IPS DF 6.9 (cell line): ENCODE data around the gene ARHGAP12.
"Not testable (repeated sequence)": the region's sequence is repeated elsewhere in the genome, so short reads cannot be mapped to it uniquely, and the experiment has no call there.

ENCODE experiments used
- DNase-seq: peaks from one replicate; pipeline ENCODE4 v3.0.0-alpha.2; 2013; ENCODE audit warnings: low read depth, low spot score
- H3K27ac ChIP-seq: one replicate; pipeline ENCODE4 v1.5.1; 2013; ENCODE audit warnings: low read length, control low read depth
- H3K27me3 ChIP-seq: 2 replicates; pipeline ENCODE4 v1.6.1; 2013; ENCODE audit warnings: mild to moderate bottlenecking, low read length; ENCODE audit not compliant: control insufficient read depth, insufficient read depth
- H3K36me3 ChIP-seq: 2 replicates; pipeline ENCODE4 v1.6.1; 2013; ENCODE audit warnings: low read length; ENCODE audit not compliant: control insufficient read depth, insufficient read depth
- H3K4me1 ChIP-seq: 2 replicates; pipeline ENCODE4 v1.6.1; 2013; ENCODE audit warnings: low read length; ENCODE audit not compliant: control insufficient read depth, insufficient read depth
- H3K4me3 ChIP-seq: 2 replicates; pipeline ENCODE4 v1.5.1; 2013; ENCODE audit warnings: mild to moderate bottlenecking, low read length
- H3K9me3 ChIP-seq: 2 replicates; pipeline ENCODE4 v1.6.1; 2013; ENCODE audit warnings: low read length, inconsistent platforms; ENCODE audit not compliant: control insufficient read depth, insufficient read depth
- WGBS: extraction: QIAGEN DNeasy Blood & Tissue Kit; methylation state at CpG from one replicate; pipeline ENCODE4 v1.1.7; 2013; ENCODE audit warnings: mixed read lengths, missing lambda C conversion rate; ENCODE audit not compliant: insufficient read length, insufficient coverage; 5-methylcytosine and 5-hydroxymethylcytosine counted together

Gene ARHGAP12, protein sequence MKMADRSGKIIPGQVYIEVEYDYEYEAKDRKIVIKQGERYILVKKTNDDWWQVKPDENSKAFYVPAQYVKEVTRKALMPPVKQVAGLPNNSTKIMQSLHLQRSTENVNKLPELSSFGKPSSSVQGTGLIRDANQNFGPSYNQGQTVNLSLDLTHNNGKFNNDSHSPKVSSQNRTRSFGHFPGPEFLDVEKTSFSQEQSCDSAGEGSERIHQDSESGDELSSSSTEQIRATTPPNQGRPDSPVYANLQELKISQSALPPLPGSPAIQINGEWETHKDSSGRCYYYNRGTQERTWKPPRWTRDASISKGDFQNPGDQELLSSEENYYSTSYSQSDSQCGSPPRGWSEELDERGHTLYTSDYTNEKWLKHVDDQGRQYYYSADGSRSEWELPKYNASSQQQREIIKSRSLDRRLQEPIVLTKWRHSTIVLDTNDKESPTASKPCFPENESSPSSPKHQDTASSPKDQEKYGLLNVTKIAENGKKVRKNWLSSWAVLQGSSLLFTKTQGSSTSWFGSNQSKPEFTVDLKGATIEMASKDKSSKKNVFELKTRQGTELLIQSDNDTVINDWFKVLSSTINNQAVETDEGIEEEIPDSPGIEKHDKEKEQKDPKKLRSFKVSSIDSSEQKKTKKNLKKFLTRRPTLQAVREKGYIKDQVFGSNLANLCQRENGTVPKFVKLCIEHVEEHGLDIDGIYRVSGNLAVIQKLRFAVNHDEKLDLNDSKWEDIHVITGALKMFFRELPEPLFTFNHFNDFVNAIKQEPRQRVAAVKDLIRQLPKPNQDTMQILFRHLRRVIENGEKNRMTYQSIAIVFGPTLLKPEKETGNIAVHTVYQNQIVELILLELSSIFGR

DNA sequence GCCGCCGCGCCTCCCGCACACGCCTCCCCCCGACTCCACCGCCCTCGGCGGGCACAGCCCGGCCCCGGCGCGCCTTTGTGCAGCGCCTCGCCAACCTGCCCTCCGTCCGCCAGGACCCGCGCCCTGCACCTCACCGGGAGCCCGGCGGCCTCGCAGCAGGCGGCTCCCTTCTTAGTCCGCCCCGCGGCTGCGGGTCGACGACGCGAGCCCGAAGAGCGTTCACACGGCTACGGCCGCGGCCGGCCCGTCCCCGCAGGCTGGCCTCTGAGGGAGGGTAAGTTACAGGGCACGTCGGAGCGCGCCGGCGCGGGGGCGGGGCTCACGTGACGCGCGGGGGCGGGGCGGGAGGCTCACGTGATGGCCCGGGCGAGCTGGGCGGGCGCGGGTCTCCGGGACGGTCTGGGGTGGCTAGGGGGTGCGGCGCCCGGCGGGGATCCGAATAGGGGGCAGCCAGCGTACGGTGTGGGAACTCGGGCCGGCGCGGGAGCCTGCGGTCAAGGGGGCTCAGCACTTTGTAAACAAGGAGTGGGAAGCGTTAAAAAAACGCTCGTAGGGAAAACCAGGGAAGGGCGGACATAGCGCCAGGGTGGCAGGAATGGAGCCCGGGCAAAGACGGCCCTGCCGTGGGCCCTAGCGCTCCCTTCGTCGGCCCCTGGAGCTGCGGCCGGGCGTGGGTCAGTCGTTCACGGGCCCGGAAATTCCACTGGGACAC lies at the start of gene ARHGAP12:
ARHGAP12 (minus strand) TSS at position 283 of the 712 bp plus-strand sequence. CDS start 19,976 bp downstream, outside the sequence.
- Histone ChIP-seq H3K4me3 (peak within 1 kb of the TSS; percentile 92), H3K9me3 (no peaks in the 10 kb centered on the region), H3K4me1 (no peaks in the 10 kb centered on the region), H3K27ac (no peak within 1 kb of the TSS), H3K36me3 (no peaks in the 10 kb centered on the region), H3K27me3 (no peaks in the 10 kb centered on the region)
- DNase-seq = no peak
- no CpG with 5 or more reads among the region's 92 CpGs for WGBS

DNA sequence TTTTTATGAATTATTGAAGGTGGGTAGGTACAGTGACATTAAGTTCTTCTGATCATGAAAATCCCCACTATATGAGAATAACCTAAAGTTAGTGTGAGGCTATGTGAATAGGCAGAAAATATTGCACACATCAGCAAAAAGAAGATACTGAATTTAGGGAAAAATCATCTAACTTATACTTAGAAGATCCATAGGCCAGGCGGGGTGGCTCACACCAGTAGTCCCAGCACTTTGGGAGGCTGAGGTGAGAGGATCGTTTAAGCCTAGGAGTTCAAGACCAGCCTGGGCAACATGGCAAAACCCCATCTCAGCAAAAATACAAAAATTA lies 49.5 kb upstream of the ARHGAP12 start:
- no CpG with 5 or more reads among the region's 2 CpGs for WGBS
- no peak for DNase-seq
- no peaks in the 10 kb centered on the region for H3K4me1 ChIP-seq
- no peaks in the 10 kb centered on the region for H3K9me3 ChIP-seq
- H3K27me3 ChIP-seq = no peaks in the 10 kb centered on the region
- no peak overlapping the region for H3K4me3 ChIP-seq
- H3K36me3 ChIP-seq = no peaks in the 10 kb centered on the region
- no peak overlapping the region for H3K27ac ChIP-seq

DNA sequence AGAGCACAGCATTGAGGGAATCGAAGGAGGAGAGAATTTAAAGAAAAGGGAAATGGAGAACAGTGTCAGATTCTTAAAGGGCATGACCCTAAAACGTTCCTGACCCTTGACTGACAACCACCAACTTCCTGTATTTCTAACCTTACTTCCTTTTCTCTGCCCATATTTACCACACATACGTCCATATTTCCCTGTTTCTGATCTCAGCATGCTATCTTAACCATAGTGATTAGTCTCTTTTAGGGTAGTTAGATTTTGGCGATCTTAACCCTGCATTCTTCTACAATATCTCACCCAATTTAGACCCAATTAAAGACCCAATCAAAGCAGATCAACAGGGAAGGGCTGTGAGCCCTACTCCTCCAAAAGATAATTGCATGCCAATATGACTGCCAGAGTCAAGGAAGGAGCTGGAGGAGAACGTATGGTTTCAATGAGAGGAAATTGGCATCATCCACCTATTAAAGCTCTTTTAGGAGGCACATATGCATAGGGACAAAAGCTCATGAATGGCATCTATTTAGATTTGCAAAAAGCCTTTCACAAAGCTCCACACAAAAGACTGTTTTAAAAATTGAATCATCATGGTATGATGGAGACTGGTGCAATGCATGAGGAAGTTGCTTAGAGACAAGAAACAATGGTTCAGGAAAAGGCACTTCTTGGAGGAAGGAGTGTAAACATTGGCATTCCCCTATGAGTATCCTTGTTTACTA lies 49.0 kb upstream of the ARHGAP12 start:
- Histone ChIP-seq H3K27me3 (no peaks in the 10 kb centered on the region), H3K4me1 (no peaks in the 10 kb centered on the region), H3K9me3 (no peaks in the 10 kb centered on the region), H3K27ac (no peak overlapping the region), H3K4me3 (no peak overlapping the region), H3K36me3 (no peaks in the 10 kb centered on the region)
- no peak for DNase-seq
- no CpG with 5 or more reads among the region's 5 CpGs for WGBS

DNA sequence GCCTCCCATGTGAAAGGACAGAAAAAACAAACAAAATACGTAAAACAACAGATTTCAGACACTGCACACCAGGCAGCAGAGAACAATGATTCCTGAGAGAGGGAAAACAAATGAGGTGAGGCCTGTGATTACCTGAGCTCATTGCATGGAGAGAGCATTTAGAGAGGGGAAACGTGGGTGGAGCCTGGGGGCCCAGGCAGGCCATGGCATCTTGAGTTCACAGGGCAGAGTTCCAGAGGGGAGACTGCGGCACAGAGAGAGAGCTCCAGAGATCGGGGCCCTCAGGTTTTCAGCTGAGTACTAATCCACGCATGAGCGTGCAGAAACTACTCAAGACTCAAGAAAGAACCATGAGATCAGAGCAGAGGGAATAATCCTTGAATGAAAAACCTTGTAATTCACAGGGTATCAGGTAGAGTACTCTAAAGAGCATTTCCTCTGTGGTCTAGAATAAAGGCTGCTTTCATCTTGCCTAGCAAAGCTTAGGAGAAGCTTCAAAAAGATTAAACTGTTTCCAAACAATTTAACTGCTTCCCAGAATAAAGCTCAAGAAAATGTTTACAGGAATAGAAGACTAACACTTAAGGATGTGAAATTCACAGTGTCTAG lies 46.6 kb upstream of the ARHGAP12 start:
- DNase-seq = no peak
- Histone ChIP-seq H3K9me3 (no peaks in the 10 kb centered on the region), H3K4me3 (no peak overlapping the region), H3K4me1 (no peaks in the 10 kb centered on the region), H3K27ac (no peak overlapping the region), H3K36me3 (no peaks in the 10 kb centered on the region), H3K27me3 (no peaks in the 10 kb centered on the region)
- WGBS = no CpG with 5 or more reads among the region's 6 CpGs

DNA sequence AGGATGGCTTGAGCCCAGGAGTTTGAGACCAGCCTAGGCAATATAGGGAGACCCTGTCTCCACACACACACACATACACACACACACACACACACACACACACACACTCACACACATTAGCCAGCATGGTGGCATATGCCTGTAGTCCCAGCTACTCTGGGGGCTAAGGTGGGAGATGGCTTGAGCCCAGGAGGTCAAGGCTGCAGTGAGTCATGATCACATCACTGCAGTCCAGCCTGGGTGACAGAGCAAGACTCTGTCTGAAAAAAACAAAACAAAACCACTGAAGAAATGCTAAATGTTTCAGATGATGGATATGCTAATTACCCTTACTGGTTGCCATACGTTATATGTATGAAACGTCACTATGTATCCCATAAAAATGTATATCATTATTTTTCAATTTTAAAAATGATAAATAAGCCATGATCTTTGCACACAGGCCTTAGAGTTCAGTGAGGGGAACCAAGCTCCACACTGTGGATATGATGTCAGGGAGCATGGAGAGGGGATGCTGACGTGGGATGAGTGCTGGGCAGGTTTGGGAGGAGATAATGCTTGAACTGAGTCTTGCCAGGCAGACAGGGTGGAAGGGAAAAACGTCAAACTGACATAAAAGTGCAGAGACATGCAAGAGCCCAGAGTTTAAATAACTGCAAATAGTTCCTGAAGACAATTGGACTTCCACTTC lies 45.9 kb upstream of the ARHGAP12 start:
- H3K4me3 ChIP-seq = no peak overlapping the region
- no peak for DNase-seq
- H3K27me3 ChIP-seq = no peaks in the 10 kb centered on the region
- H3K36me3 ChIP-seq = no peaks in the 10 kb centered on the region
- H3K9me3 ChIP-seq = no peaks in the 10 kb centered on the region
- H3K27ac ChIP-seq = no peak overlapping the region
- no peaks in the 10 kb centered on the region for H3K4me1 ChIP-seq
- WGBS = no CpG with 5 or more reads among the region's 4 CpGs

DNA sequence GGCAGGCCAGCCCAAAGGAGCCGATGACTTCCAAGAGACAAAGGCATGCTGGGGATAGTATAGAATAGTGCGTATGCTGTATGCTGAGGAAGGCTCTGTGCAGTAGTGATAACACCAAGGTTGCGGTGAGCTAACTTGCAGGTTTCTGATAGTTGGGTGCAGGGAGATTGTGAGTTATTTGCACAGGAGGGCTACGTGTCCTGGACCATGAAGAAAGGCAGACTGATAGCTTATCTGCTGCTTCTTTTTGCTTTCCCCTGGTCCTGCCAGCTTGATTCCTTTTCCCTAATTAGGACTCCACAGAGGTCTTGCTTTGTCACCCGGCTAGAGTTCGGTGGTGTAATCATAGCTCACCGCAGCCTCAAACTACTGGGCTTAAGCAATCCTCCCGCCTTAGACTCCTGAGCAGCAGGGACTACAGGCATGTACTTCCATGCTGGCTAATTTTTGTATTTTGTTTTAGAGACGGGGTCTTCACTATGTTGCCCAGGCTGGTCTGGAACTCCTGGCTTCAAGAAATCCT lies 43.9 kb upstream of the ARHGAP12 start:
- Histone ChIP-seq H3K27ac (no peak overlapping the region), H3K36me3 (no peaks in the 10 kb centered on the region), H3K4me3 (no peak overlapping the region), H3K27me3 (no peaks in the 10 kb centered on the region), H3K9me3 (no peaks in the 10 kb centered on the region), H3K4me1 (no peaks in the 10 kb centered on the region)
- WGBS = no CpG with 5 or more reads among the region's 9 CpGs
- DNase-seq = no peak

DNA sequence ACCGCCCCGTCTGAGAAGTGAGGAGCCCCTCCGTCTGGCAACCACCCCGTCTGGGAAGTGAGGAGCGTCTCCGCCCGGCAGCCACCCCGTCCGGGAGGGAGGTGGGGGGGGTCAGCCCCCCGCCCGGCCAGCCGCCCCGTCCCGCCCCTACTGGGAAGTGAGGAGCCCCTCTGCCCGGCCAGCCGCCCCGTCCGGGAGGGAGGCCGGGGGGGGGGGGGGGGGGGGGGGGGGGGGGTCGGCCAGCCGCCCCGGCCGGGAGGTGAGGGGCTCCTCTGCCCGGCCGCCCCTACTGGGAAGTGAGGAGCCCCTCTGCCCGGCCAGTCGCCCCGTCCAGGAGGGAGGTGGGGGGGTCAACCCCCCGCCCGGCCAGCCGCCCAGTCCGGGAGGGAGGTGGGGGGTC lies 41.2 kb upstream of the ARHGAP12 start:
- H3K27me3 ChIP-seq, H3K9me3 ChIP-seq, DNase-seq, H3K4me3 ChIP-seq, H3K36me3 ChIP-seq, H3K27ac ChIP-seq, H3K4me1 ChIP-seq: not testable (repeated sequence)
- no CpG with 5 or more reads among the region's 32 CpGs for WGBS

DNA sequence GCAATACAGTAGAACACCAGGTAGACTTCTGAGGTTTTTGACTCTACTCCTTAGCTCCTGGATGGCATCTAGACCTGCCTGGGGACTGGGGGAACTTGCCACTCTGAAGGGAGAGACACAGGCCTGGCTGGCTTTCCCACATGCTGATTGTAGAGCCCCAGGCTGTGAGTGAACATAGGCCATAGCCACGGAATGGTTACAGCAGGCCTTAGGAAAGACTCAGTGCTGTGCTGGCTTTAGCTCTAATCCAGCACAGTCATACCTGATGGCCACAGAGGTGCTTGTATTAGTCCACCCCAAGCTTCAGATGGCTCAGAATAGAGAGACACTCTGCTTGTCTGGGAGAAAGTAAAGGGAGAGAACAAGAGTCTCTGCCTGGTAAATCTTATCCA lies 35.0 kb upstream of the ARHGAP12 start:
- no peak for DNase-seq
- Histone ChIP-seq H3K27me3 (no peaks in the 10 kb centered on the region), H3K4me3 (no peak overlapping the region), H3K36me3 (no peaks in the 10 kb centered on the region), H3K4me1 (no peaks in the 10 kb centered on the region), H3K27ac (no peak overlapping the region), H3K9me3 (no peaks in the 10 kb centered on the region)
- no CpG with 5 or more reads among the region's 1 CpG for WGBS

DNA sequence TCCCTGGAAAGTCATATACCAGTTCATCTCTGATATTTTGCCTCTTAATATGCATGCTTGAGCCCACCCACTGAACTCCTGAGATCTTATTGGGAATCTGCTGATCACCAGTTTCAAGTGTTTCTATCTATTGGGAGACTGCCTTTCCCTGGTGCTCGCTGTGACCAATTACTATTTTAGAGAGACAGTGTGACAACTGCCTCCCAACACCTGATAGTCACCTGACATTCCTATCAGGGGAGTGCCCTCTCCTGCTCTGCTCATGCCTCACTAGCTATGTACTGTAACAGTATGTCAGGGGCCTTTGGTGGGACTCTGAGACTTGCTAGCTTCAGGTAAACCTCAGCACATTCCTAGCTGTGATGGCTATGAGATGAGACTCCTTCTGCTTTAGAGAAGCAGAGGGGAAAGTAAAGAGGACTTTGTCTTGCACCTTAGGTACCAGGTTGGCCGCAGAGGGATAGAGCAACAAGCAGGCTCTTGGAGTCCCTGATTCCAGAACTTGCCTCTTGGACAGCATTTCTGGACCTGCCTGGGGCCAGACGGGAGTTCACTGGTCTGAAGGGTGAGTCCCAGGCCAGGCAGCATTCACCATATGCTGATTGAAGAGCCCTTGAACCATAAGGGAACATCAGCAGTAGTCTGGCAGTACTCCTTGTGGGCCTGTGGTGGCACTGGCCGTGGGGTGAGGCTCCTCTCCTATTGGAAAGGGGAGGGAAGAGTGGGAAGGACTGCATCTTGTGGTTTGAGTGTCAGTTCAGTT lies 34.4 kb upstream of the ARHGAP12 start:
- no CpG with 5 or more reads among the region's 4 CpGs for WGBS
- no peaks in the 10 kb centered on the region for H3K9me3 ChIP-seq
- no peaks in the 10 kb centered on the region for H3K4me1 ChIP-seq
- no peaks in the 10 kb centered on the region for H3K36me3 ChIP-seq
- no peak for DNase-seq
- no peak overlapping the region for H3K4me3 ChIP-seq
- no peaks in the 10 kb centered on the region for H3K27me3 ChIP-seq
- no peak overlapping the region for H3K27ac ChIP-seq
